AG09319 (cell line): Measurements from ENCODE around the gene MUS81.

Experiments used
- DNase-seq: peaks from one replicate; pipeline ENCODE4 v3.0.0-alpha.2; 2010; ENCODE audit warnings: low read depth; ENCODE audit errors: extremely low read depth
- TF ChIP-seq, protein P1 (sequence below): IDR thresholded peaks from 2 replicates; pipeline ENCODE4 v1.5.1; 2011; ENCODE audit warnings: low read depth, mild to moderate bottlenecking, inconsistent platforms, low read length, moderate library complexity

The MUS81 gene

GRCh38 chr11:65883786-65884715 lies 23.8 kb downstream of the MUS81 start:
- TF ChIP-seq, protein P1, sequence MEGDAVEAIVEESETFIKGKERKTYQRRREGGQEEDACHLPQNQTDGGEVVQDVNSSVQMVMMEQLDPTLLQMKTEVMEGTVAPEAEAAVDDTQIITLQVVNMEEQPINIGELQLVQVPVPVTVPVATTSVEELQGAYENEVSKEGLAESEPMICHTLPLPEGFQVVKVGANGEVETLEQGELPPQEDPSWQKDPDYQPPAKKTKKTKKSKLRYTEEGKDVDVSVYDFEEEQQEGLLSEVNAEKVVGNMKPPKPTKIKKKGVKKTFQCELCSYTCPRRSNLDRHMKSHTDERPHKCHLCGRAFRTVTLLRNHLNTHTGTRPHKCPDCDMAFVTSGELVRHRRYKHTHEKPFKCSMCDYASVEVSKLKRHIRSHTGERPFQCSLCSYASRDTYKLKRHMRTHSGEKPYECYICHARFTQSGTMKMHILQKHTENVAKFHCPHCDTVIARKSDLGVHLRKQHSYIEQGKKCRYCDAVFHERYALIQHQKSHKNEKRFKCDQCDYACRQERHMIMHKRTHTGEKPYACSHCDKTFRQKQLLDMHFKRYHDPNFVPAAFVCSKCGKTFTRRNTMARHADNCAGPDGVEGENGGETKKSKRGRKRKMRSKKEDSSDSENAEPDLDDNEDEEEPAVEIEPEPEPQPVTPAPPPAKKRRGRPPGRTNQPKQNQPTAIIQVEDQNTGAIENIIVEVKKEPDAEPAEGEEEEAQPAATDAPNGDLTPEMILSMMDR, result no peak
- DNase-seq, result no peak

DNA sequence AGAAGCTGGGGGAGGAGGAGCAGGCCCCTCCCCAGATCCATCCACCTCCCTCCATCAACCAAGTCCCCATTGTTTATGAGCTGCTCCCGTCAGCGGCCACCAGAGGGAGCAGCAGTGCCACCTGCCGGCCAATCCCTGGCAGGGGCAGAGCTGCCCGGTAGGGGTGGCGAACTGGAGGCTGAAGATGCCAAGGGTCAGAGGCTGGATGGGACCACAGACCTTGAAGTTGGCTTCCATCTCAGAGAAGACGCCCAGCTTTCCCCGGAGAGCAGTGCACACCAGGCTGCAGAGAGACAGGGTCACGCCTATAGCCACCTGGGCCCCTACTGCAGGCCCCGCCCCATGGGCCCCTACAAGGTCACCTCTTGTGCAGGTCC lies 24.5 kb downstream of the MUS81 start:
- DNase-seq, result no peak
- TF ChIP-seq, protein P1, result peak; percentile 100

- TF ChIP-seq, protein P1, result no peak
- DNase-seq, result no peak
Measured at GRCh38 chr11:65885231-65885630, 25.0 kb downstream of the MUS81 start.

- TF ChIP-seq, protein P1, result no peak
- no peak for DNase-seq
Measured at GRCh38 chr11:65885808-65886536, 25.7 kb downstream of the MUS81 start.

DNA sequence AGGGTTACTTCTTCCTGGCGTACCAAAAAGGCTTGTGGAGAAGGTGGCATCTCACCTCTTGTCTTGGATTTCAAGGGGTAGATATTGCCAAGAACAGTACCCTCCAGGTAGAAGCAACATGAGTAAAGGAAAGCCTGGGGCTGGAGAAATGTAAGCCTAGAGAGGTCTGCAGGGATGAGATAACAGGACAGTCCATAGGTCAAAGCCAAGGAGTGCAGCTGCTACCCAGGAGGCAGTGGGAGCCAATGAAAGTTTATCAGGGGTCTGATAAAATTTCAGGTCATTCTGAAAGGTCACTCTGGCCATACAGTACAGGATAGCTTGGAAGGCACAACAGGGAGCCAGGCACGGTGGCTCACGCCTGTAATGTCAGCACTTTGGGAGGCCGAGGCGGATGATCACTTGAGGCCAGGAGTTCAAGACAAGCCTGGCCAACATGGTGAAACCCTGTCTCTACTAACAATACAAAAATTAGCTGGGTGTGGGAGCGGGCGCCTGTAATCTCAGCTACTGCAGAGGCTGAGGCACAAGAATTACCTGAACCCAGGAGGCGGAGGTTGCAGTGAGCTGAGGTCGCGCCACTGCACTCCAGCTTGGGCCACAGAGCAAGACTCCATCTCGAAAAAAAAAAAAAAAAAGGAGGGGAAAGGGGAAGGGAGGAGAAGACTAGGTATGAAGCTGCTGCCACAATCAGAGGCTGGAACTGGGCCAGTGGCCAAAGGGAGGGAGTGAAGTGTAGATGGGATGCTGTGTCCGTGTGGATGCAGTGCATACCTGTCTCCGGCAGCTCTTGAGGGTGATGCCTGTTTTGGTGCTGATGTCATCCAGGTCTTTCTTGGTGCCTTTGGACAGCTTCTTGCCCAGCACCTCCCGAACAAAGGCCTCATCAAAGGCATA lies 26.8 kb downstream of the MUS81 start:
- TF ChIP-seq, protein P1, result no peak
- DNase-seq, result no peak

DNA sequence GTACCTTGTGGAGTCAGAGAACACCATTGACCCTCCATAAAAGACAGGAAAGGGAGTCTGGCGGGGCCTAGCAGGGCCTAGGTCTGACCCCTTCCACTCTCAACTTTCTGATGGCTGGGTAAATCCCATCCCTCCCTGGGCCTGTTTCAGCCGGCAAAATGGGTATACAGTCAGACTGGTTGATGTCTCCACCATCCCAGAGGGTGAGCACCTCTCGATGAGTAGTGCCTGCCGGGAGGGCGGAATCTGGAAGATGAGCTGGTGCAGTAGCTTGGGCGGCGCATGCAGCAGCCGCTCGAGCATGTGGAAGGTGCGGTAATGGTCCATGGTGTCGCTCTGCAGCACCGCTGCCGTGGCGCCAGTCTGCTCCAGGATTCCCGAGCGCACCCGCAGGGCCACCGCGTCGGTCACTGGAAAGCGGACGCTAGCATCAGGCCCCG lies 27.5 kb downstream of the MUS81 start:
- TF ChIP-seq, protein P1, result no peak
- no peak for DNase-seq
